ENCODE results near the gene CCL5.

DNA sequence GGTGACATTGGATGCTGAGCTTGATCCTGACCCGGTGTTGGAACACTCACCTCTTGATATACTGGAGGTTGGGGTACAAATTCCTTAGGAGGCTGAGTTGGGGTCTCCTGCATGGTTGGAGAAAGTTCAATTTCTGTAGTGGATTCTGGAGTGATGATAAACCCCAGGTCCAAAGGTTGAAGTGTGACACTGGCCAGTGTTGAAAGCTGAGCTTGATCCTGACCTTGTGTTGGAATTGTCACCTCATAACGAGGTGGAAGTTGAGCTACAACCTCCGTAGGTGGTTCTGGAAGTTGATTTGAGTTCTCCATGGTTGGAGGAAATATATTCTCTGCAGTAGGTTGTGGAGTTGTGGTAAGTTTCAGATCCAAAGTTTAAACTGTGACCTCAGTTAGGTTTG lies 29.2 kb upstream of the CCL5 start:
- TF ChIP-seq CTCF (IDR thresholded peaks at IDR 0.05 in 8 of 11, conservative IDR thresholded peaks at IDR 0.05 in 3 of 11), result no peak
- no peak for TF ChIP-seq POLR2AphosphoS5 (IDR thresholded peaks at IDR 0.05)
- no peak for TF ChIP-seq POLR2A (IDR thresholded peaks at IDR 0.05)
